Gastrocnemius medialis (tissue), 4 donors: Measurements from ENCODE around the gene EEF1E1.

Experiments
- CTCF ChIP-seq, 5 experiments: fragments of 450-650 bp in 3 of 5; fragments of 200-600 bp in 2 of 5; sonication (generic) in 2 of 5; IDR thresholded peaks in 4 of 5; conservative IDR thresholded peaks in 1 of 5; 1 replicate in 4 of 5; 2 replicates in 1 of 5; pipeline ENCODE4 v1.5.1; 2016 to 2019; ENCODE audit warnings: antibody characterized with exemption in 5 of 5, mild to moderate bottlenecking in 3 of 5, moderate library complexity in 3 of 5
- POLR2A ChIP-seq, 2 donors: fragments of 450-650 bp; IDR thresholded peaks; one replicate each; pipeline ENCODE4 v1.6.1; 2017; ENCODE audit warnings: antibody characterized with exemption in 2 of 2, mild to moderate bottlenecking in 2 of 2, moderate library complexity in 2 of 2

GRCh38 chr6:8114956-8115355 lies 12.6 kb upstream of the EEF1E1 start:
- TF ChIP-seq POLR2A (IDR thresholded peaks at IDR 0.05) = no peak
- TF ChIP-seq CTCF (IDR thresholded peaks at IDR 0.05 in 4 of 5, conservative IDR thresholded peaks at IDR 0.05 in 1 of 5) = no peak
